Body of pancreas (tissue), 4 donors: Measurements from ENCODE around the gene CLHC1.

Source experiments
- POLR2A ChIP-seq, 3 donors: fragments of 450-650 bp; IDR thresholded peaks; one replicate each; pipeline ENCODE4 v1.6.1; 2016; ENCODE audit warnings: antibody characterized with exemption in 3 of 3, mild to moderate bottlenecking in 2 of 3
- TF ChIP-seq, protein P1 (sequence below), 7 experiments: fragments of 450-650 bp in 4 of 7; fragments of 200-600 bp in 3 of 7; sonication (generic) in 3 of 7; IDR thresholded peaks; one replicate each; pipeline ENCODE4 v1.5.1; 2016 to 2019; ENCODE audit warnings: antibody characterized with exemption in 7 of 7

DNA sequence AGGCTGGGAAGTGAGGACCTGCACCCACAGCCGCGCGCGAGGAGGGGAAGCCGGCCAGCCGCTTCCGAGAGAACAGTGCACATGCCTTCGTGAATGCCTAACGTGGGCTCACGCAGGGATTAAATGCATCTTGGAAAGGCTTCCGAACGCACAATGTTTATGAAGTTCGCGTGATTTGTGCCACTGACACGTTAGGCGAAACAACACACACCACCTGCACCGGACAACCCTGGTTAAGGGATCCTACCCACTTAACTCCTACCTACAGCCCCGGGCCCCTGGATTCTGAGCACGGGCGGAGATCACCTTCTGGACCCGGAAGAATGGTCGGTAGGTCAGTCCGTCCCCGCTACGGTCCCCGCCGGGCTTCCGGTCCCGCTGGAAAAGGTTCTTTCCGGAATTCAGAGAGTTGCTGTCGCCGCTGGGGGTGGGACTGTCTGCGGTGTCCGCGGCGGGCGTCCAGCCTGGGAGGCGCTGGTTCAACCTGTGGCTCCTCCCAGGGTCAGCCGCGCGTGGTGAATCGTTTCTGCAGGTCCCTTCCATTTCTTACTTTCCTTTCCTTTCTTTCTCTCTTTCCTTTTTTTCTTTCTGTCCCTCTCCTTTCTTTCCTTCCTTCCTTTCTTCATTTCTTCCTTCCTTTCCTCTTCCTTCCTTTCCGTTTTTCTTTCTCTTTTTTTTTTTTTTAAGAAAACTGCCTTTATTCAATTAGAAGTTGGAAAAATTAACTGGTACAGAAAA lies 37.0 kb upstream of the CLHC1 start, which contains the start of gene MTIF2:
- TF ChIP-seq, protein P1, sequence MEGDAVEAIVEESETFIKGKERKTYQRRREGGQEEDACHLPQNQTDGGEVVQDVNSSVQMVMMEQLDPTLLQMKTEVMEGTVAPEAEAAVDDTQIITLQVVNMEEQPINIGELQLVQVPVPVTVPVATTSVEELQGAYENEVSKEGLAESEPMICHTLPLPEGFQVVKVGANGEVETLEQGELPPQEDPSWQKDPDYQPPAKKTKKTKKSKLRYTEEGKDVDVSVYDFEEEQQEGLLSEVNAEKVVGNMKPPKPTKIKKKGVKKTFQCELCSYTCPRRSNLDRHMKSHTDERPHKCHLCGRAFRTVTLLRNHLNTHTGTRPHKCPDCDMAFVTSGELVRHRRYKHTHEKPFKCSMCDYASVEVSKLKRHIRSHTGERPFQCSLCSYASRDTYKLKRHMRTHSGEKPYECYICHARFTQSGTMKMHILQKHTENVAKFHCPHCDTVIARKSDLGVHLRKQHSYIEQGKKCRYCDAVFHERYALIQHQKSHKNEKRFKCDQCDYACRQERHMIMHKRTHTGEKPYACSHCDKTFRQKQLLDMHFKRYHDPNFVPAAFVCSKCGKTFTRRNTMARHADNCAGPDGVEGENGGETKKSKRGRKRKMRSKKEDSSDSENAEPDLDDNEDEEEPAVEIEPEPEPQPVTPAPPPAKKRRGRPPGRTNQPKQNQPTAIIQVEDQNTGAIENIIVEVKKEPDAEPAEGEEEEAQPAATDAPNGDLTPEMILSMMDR (IDR thresholded peaks at IDR 0.05) = peak in 4 of 7 experiments; percentile 41 to 53 (median 47)
- peak; percentile 30 to 89 (median 80) for TF ChIP-seq POLR2A (IDR thresholded peaks at IDR 0.05)
